Keratinocyte (primary cell): ENCODE results near the gene NRG3.

Experiments used
- CTCF ChIP-seq, 3 experiments: IDR thresholded peaks in 1 of 3; conservative IDR thresholded peaks in 1 of 3; optimal IDR thresholded peaks in 1 of 3; 2 replicates in 2 of 3; 3 replicates in 1 of 3; pipeline versions ENCODE3 to v1.5.1; 2011; ENCODE audit warnings: low read length in 3 of 3, mild to moderate bottlenecking in 3 of 3, moderate library complexity in 2 of 3, control low read depth in 1 of 3, inconsistent platforms in 1 of 3; ENCODE audit not compliant: insufficient read depth in 2 of 3; ENCODE audit errors: extremely low read depth in 1 of 3
- EZH2 ChIP-seq: IDR thresholded peaks from one replicate; pipeline ENCODE4 v1.6.1; 2012; ENCODE audit warnings: inconsistent platforms, mild to moderate bottlenecking, low read length, moderate library complexity

GRCh38 chr10:82581940-82582339, 706.9 kb downstream of the NRG3 start:
- TF ChIP-seq EZH2 (no peak), CTCF (optimal IDR thresholded peaks at IDR 0.05 in 1 of 3, IDR thresholded peaks at IDR 0.05 in 1 of 3, conservative IDR thresholded peaks at IDR 0.05 in 1 of 3; ENCODE audit: extremely low read depth in 1 of 3, insufficient read depth in 2 of 3, low read length in 3 of 3) (no peak)
